ENCODE measurements around the gene AKAP12.

- no peak for TF ChIP-seq CTCF (IDR thresholded peaks at IDR 0.05; ENCODE audit: borderline replicate concordance, extremely low read depth, low read length, poor library complexity, severe bottlenecking)
- no peak for TF ChIP-seq EZH2 (IDR thresholded peaks at IDR 0.05; ENCODE audit: borderline replicate concordance, low read depth, low read length, severe bottlenecking)
Observed at GRCh38 chr6:151327101-151327500, 87.3 kb downstream of the AKAP12 start.
